DND-41 (cell line): ENCODE measurements around the gene SLC8A2.

Source experiments
- ATAC-seq: fragments of 200-7000 bp; cut with Tn5 transposase; 3 replicates; pipeline ENCODE4 v1.9.1; 2021; ENCODE audit warnings: low read depth; ENCODE audit not compliant: insufficient read depth
- DNase-seq: peaks from one replicate; pipeline ENCODE4 v3.0.0-alpha.2; 2020
- H2AFZ ChIP-seq: 2 replicates; pipeline ENCODE4 v1.6.0; 2012; ENCODE audit warnings: low read depth, low read length
- H3K27ac ChIP-seq: 2 replicates; pipeline ENCODE4 v1.5.1; 2012; ENCODE audit warnings: low read length, inconsistent platforms
- H3K27me3 ChIP-seq: fragments of 200-600 bp; sonication (generic); 2 replicates; pipeline ENCODE4 v1.6.0; 2012; ENCODE audit warnings: low read length, mild to moderate bottlenecking, inconsistent platforms; ENCODE audit not compliant: insufficient read depth, poor library complexity
- H3K36me3 ChIP-seq: 2 replicates; pipeline ENCODE4 v1.5.1; 2012; ENCODE audit warnings: low read length, inconsistent platforms; ENCODE audit not compliant: insufficient read depth
- H3K4me1 ChIP-seq: 2 replicates; pipeline ENCODE4 v1.5.1; 2012; ENCODE audit warnings: mild to moderate bottlenecking, low read length; ENCODE audit not compliant: insufficient read depth
- H3K4me2 ChIP-seq: 2 replicates; pipeline ENCODE4 v1.6.0; 2012; ENCODE audit warnings: mild to moderate bottlenecking, moderate library complexity, low read length, inconsistent platforms; ENCODE audit not compliant: insufficient read depth
- H3K4me3 ChIP-seq, 2 experiments: fragments of 200-600 bp in 1 of 2; shearing (Covaris generic) in 1 of 2; 2 replicates each; pipeline ENCODE4 v1.5.1; 2012 to 2016; ENCODE audit warnings: inconsistent platforms in 2 of 2, low read length in 2 of 2, mild to moderate bottlenecking in 2 of 2, low read depth in 1 of 2, moderate library complexity in 1 of 2
- H3K79me2 ChIP-seq: 2 replicates; pipeline ENCODE4 v1.6.0; 2012; ENCODE audit warnings: low read length, inconsistent platforms; ENCODE audit not compliant: insufficient read depth
- H3K9ac ChIP-seq: 2 replicates; pipeline ENCODE4 v1.6.0; 2012; ENCODE audit warnings: low read depth, mild to moderate bottlenecking, inconsistent platforms, low read length, moderate library complexity
- H3K9me3 ChIP-seq: 2 replicates; pipeline ENCODE4 v1.5.1; 2012; ENCODE audit warnings: low read length, moderate library complexity, mild to moderate bottlenecking, inconsistent platforms; ENCODE audit not compliant: insufficient read depth, severe bottlenecking
- H4K20me1 ChIP-seq: 2 replicates; pipeline ENCODE4 v1.6.0; 2012; ENCODE audit warnings: low read length; ENCODE audit not compliant: insufficient read depth
- CTCF ChIP-seq: IDR thresholded peaks from 2 replicates; pipeline ENCODE4 v1.5.1; 2012; ENCODE audit warnings: borderline replicate concordance, low read length, moderate library complexity, mild to moderate bottlenecking; ENCODE audit not compliant: poor library complexity, severe bottlenecking; ENCODE audit errors: extremely low read depth
- EZH2 ChIP-seq: IDR thresholded peaks from 3 replicates; pipeline ENCODE4 v1.6.1; 2012; ENCODE audit warnings: borderline replicate concordance, low read depth, mild to moderate bottlenecking, moderate library complexity, low read length, inconsistent platforms; ENCODE audit not compliant: severe bottlenecking

The SLC8A2 gene, protein sequence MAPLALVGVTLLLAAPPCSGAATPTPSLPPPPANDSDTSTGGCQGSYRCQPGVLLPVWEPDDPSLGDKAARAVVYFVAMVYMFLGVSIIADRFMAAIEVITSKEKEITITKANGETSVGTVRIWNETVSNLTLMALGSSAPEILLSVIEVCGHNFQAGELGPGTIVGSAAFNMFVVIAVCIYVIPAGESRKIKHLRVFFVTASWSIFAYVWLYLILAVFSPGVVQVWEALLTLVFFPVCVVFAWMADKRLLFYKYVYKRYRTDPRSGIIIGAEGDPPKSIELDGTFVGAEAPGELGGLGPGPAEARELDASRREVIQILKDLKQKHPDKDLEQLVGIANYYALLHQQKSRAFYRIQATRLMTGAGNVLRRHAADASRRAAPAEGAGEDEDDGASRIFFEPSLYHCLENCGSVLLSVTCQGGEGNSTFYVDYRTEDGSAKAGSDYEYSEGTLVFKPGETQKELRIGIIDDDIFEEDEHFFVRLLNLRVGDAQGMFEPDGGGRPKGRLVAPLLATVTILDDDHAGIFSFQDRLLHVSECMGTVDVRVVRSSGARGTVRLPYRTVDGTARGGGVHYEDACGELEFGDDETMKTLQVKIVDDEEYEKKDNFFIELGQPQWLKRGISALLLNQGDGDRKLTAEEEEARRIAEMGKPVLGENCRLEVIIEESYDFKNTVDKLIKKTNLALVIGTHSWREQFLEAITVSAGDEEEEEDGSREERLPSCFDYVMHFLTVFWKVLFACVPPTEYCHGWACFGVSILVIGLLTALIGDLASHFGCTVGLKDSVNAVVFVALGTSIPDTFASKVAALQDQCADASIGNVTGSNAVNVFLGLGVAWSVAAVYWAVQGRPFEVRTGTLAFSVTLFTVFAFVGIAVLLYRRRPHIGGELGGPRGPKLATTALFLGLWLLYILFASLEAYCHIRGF

DNA sequence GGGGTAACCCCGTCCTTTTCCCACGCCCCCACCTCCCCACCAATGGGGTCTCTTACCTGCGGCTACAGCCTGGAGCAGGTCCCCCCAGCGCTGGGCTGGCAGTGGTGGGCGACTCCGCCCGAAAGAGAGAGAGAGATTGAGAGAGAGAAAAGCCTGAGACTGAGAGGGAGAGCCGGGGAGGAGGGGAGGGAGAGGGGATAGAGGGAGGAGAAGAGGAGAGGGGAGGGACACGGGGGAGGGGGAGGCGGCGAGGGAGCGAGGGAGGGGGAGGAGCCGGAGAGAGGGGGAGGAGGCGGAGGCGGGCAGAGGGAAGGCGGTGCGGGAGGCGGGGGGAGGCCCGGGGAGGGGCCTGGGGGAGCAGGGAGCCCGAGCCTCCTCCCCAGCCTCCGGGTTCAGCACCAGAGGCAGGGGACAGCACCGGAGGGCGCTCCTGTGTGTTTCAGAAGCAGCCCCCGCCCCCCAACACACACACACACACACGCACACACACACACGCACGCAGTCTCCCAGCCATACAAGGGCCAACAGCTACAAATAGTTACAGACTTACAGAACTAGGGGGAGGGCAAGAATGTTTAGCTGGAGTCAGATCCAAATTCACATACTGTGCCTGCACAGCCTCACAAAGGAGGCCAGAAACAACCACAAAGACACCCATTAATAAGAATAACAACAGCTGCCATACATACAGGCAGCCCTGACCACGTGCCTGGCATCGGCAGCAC lies at the start of gene SLC8A2:
TSS of gene SLC8A2 (minus strand) at position 161 of the 725 bp plus-strand sequence. CDS start 5,490 bp downstream, outside the sequence.
- H3K36me3 ChIP-seq = no peaks in the 10 kb centered on the region
- H3K4me1 ChIP-seq = peaks cover 10% of the 10 kb centered on the region
- H3K4me3 ChIP-seq = peak within 1 kb of the TSS in 1 of 2 experiments; percentile 7; a peak in 1 of 4 replicates

GRCh38 chr19:47520839-47521238 lies 49.1 kb upstream of the SLC8A2 start:
- ATAC-seq (no peak), DNase-seq (no peak)
- Histone ChIP-seq H3K27me3 (peaks cover 21% of the 10 kb centered on the region), H4K20me1 (peaks cover 36% of the 10 kb centered on the region), H3K27ac (no peak overlapping the region), H3K4me3 (no peak overlapping the region), H3K4me1 (peaks cover 33% of the 10 kb centered on the region), H2AFZ (no peak overlapping the region), H3K36me3 (no peaks in the 10 kb centered on the region), H3K9ac (no peak overlapping the region), H3K79me2 (no peaks in the 10 kb centered on the region), H3K9me3 (no peaks in the 10 kb centered on the region), H3K4me2 (no peak overlapping the region)
- no peak for TF ChIP-seq EZH2
- TF ChIP-seq CTCF = no peak

More for the DNA sequence above, at the start of gene SLC8A2:
- TF ChIP-seq CTCF = no peak
- no peak for TF ChIP-seq EZH2
- Histone ChIP-seq H3K27me3 (no peaks in the 10 kb centered on the region), H3K4me2 (peak within 1 kb of the TSS; percentile 56), H3K9me3 (no peaks in the 10 kb centered on the region), H3K9ac (no peak within 1 kb of the TSS), H2AFZ (no peak within 1 kb of the TSS), H4K20me1 (peaks cover 24% of the 10 kb centered on the region), H3K27ac (no peak within 1 kb of the TSS), H3K79me2 (no peaks in the 10 kb centered on the region)
- ATAC-seq = peak; percentile 88
- DNase-seq = peak; percentile 95

- H3K4me3 ChIP-seq = no peak overlapping the region
- H3K4me2 ChIP-seq = no peak overlapping the region
- H3K79me2 ChIP-seq = no peaks in the 10 kb centered on the region
- H3K27ac ChIP-seq = no peak overlapping the region
- H4K20me1 ChIP-seq = peaks cover 36% of the 10 kb centered on the region
- no peaks in the 10 kb centered on the region for H3K9me3 ChIP-seq
- peaks cover 21% of the 10 kb centered on the region for H3K27me3 ChIP-seq
- no peak overlapping the region for H2AFZ ChIP-seq
- H3K4me1 ChIP-seq = peaks cover 37% of the 10 kb centered on the region
- H3K9ac ChIP-seq = no peak overlapping the region
- ATAC-seq = no peak
- no peaks in the 10 kb centered on the region for H3K36me3 ChIP-seq
- TF ChIP-seq CTCF = no peak
- TF ChIP-seq EZH2 = no peak
- DNase-seq = no peak
Measured at GRCh38 chr19:47520343-47520806, 48.7 kb upstream of the SLC8A2 start.
